ENCODE data around the gene PCDHGB6.

DNA sequence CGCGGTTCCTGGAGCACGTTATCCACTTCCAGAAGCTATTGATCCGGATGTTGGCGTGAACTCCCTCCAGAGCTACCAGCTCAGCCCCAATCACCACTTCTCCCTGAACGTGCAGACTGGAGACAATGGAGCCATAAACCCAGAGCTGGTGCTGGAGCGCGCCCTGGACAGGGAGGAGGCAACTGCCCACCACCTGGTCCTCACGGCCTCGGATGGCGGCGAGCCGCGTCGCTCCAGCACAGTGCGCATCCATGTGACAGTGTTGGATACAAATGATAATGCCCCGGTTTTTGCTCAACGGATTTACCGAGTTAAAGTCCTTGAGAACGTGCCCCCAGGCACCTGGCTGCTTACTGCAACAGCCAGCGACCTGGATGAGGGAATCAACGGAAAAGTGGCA is 4.4 kb upstream of the PCDHGB6 start:
- TF ChIP-seq, protein P1, sequence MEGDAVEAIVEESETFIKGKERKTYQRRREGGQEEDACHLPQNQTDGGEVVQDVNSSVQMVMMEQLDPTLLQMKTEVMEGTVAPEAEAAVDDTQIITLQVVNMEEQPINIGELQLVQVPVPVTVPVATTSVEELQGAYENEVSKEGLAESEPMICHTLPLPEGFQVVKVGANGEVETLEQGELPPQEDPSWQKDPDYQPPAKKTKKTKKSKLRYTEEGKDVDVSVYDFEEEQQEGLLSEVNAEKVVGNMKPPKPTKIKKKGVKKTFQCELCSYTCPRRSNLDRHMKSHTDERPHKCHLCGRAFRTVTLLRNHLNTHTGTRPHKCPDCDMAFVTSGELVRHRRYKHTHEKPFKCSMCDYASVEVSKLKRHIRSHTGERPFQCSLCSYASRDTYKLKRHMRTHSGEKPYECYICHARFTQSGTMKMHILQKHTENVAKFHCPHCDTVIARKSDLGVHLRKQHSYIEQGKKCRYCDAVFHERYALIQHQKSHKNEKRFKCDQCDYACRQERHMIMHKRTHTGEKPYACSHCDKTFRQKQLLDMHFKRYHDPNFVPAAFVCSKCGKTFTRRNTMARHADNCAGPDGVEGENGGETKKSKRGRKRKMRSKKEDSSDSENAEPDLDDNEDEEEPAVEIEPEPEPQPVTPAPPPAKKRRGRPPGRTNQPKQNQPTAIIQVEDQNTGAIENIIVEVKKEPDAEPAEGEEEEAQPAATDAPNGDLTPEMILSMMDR (IDR thresholded peaks at IDR 0.05): no peak
- TF ChIP-seq POLR2A (IDR thresholded peaks at IDR 0.05): no peak
